ENCODE measurements around the gene ZNF536. TPM values are rescaled to one million over a fixed set of nuclear protein-coding genes. Genes with fewer than 3 reads are reported as not detected.

ZNF536 gene
- polyA plus RNA-seq, 1 donor = 5.3 TPM

DNA sequence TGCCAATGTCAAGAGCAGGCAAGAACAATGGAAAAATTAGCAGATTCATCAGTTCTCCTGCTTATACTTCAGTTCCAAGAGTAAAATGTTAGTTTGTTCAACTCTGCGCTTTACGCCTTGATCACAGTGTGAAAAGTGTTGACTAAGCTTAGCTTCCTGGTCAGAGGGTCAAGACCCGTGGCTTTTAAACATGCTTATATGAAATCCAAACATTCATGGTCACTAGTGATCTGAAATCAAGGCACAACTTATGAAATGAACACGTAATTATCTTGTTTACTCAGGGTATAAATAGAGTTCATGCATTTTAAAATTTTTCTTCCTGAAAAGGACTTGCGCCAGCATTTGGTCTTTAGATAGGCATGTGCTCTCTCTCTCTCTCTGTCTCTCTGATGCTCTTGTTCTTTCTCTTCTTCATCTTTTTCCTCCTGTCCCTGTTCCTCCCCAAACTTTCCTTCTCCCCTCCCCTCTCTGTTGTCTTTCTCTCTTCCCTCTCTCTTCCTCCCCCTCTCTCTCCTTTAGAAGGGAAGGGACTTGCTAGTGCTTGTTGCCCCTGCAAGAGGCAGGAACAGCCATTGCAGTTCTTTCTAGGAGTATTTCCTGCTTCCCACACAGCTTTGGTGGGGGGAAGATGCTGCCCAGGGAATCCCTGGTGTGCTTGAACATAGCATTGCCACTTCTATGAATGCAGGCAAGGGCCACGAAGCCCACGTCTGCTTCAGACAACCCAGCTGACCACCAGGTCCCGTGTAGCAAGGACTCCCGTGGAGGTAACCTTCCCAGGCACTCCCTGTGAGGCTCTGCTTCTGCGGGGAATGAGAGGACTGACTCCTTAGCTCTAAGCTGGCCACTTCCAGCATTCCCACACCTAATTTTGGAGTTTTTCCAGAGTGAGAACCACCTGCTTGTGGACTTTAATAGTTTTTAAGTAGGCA, 7.1 kb upstream of the ZNF536 start:
- H3K9me3 ChIP-seq (ENCODE audit: control insufficient read depth, low read depth, low read length) = no peaks in the 10 kb centered on the region
- DNase-seq = no peak
- H3K4me1 ChIP-seq (ENCODE audit: control insufficient read depth, insufficient read depth, low read length) = no peaks in the 10 kb centered on the region
- WGBS (ENCODE audit: insufficient coverage, low lambda C conversion rate) = 80% methylated on average over 3 of the region's 10 CpGs
- no peaks in the 10 kb centered on the region for H3K27me3 ChIP-seq (ENCODE audit: control insufficient read depth, insufficient read depth, low read length)
- no peak overlapping the region for H3K4me3 ChIP-seq (ENCODE audit: low read length)
- H3K36me3 ChIP-seq (ENCODE audit: control insufficient read depth, insufficient read depth, low read length) = no peaks in the 10 kb centered on the region
- no peak overlapping the region for H3K27ac ChIP-seq (ENCODE audit: low read length)

DNA sequence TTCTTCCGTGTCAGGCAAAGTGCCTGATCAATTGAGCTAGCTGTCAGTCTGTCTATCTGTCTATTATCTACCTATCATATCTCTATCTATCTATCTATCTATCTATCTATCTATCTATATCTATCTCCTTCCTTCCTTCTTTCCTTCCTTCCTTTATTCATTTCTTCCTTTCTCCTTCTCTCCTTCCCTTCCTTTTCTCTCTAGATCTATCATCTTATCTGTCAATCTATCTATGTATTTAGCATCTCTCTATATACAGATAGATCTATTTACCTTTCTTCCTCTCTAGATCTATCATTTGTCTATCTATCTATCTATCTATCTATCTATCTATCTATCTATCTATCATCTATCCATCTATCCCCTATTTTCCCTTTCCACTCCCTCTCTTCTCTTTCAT, 5.9 kb upstream of the ZNF536 start:
- WGBS (ENCODE audit: insufficient coverage, low lambda C conversion rate) = 40% methylated on average over 1 of the region's 1 CpG

DNA sequence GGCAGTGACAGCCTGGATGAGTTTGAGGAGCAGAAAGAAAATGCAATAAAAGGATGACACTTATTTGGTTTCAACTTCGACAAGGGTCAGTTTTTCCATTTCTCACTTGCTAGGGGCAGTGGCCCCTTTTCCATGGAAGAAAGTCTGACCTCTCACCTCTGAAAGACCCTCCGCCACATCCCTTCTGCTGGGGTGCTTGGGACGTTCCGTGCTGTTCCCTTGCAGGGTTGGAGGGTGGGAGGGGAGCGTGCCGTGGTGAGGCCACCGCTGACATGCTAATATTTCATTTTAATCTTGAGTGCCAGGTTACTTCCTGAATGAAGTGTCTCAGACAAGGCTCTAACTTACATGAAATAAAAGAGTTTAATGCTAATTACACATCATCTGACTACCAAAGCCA, 5.2 kb upstream of the ZNF536 start:
- Histone ChIP-seq H3K36me3 (ENCODE audit: control insufficient read depth, insufficient read depth, low read length) (no peaks in the 10 kb centered on the region), H3K4me1 (ENCODE audit: control insufficient read depth, insufficient read depth, low read length) (no peaks in the 10 kb centered on the region), H3K27ac (ENCODE audit: low read length) (no peak overlapping the region), H3K4me3 (ENCODE audit: low read length) (no peak overlapping the region), H3K9me3 (ENCODE audit: control insufficient read depth, low read depth, low read length) (no peaks in the 10 kb centered on the region), H3K27me3 (ENCODE audit: control insufficient read depth, insufficient read depth, low read length) (peaks cover 2% of the 10 kb centered on the region)
- DNase-seq = no peak
- WGBS (ENCODE audit: insufficient coverage, low lambda C conversion rate) = no CpG with 5 or more reads among the region's 7 CpGs

More for the DNA sequence above, 5.9 kb upstream of the ZNF536 start:
- no peak for DNase-seq
- H3K27ac ChIP-seq (ENCODE audit: low read length) = no peak overlapping the region
- no peaks in the 10 kb centered on the region for H3K27me3 ChIP-seq (ENCODE audit: control insufficient read depth, insufficient read depth, low read length)
- no peaks in the 10 kb centered on the region for H3K9me3 ChIP-seq (ENCODE audit: control insufficient read depth, low read depth, low read length)
- H3K4me1 ChIP-seq (ENCODE audit: control insufficient read depth, insufficient read depth, low read length) = no peaks in the 10 kb centered on the region
- no peaks in the 10 kb centered on the region for H3K36me3 ChIP-seq (ENCODE audit: control insufficient read depth, insufficient read depth, low read length)
- H3K4me3 ChIP-seq (ENCODE audit: low read length) = no peak overlapping the region

DNA sequence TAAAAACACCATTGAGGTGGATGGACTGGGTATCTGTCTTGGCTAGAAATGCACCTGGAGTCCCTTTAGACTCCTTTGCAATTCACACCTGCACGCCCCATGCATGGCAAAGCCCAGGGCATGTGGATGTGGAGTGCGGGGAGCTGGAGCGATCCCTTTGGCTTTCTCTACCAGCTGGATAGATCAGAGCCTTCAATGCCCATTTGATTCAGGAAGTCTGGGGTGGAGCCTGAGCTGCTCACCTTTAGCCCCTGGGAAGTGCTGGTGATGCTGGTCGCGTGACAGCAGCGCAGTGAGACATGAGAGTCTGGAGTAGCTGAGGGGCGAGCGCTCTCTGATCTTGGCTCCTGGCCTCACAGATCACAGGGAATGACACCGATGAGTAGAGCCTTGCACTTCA, 4.8 kb upstream of the ZNF536 start:
- H3K4me1 ChIP-seq (ENCODE audit: control insufficient read depth, insufficient read depth, low read length) = no peaks in the 10 kb centered on the region
- no peaks in the 10 kb centered on the region for H3K36me3 ChIP-seq (ENCODE audit: control insufficient read depth, insufficient read depth, low read length)
- no peaks in the 10 kb centered on the region for H3K9me3 ChIP-seq (ENCODE audit: control insufficient read depth, low read depth, low read length)
- peaks cover 6% of the 10 kb centered on the region for H3K27me3 ChIP-seq (ENCODE audit: control insufficient read depth, insufficient read depth, low read length)
- H3K27ac ChIP-seq (ENCODE audit: low read length) = no peak overlapping the region
- H3K4me3 ChIP-seq (ENCODE audit: low read length) = no peak overlapping the region
- no CpG with 5 or more reads among the region's 9 CpGs for WGBS (ENCODE audit: insufficient coverage, low lambda C conversion rate)
- no peak for DNase-seq

DNA sequence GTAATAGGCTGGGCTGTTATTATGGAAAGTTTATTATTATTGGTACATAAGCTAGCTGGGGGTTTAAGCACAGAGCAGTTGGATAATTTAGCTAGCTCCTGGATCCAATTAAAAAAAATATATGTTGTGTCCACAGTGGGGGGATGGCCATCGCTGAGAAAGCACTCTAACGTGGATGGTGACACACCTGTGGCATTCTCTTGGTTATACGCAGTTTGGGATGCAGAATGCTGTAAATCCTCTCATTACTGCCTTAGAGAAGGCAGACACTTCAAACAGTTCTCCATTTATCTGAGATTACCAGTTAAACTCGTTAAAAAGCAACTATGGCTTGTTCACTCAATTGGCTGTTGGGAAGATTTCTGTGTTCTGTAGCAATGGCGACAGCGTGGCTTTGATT, 2.4 kb upstream of the ZNF536 start:
- H3K27me3 ChIP-seq (ENCODE audit: control insufficient read depth, insufficient read depth, low read length) = peaks cover 24% of the 10 kb centered on the region
- DNase-seq = no peak
- H3K36me3 ChIP-seq (ENCODE audit: control insufficient read depth, insufficient read depth, low read length) = no peaks in the 10 kb centered on the region
- H3K4me1 ChIP-seq (ENCODE audit: control insufficient read depth, insufficient read depth, low read length) = no peaks in the 10 kb centered on the region
- no peak overlapping the region for H3K27ac ChIP-seq (ENCODE audit: low read length)
- no CpG with 5 or more reads among the region's 6 CpGs for WGBS (ENCODE audit: insufficient coverage, low lambda C conversion rate)
- H3K9me3 ChIP-seq (ENCODE audit: control insufficient read depth, low read depth, low read length) = no peaks in the 10 kb centered on the region
- no peak overlapping the region for H3K4me3 ChIP-seq (ENCODE audit: low read length)

DNA sequence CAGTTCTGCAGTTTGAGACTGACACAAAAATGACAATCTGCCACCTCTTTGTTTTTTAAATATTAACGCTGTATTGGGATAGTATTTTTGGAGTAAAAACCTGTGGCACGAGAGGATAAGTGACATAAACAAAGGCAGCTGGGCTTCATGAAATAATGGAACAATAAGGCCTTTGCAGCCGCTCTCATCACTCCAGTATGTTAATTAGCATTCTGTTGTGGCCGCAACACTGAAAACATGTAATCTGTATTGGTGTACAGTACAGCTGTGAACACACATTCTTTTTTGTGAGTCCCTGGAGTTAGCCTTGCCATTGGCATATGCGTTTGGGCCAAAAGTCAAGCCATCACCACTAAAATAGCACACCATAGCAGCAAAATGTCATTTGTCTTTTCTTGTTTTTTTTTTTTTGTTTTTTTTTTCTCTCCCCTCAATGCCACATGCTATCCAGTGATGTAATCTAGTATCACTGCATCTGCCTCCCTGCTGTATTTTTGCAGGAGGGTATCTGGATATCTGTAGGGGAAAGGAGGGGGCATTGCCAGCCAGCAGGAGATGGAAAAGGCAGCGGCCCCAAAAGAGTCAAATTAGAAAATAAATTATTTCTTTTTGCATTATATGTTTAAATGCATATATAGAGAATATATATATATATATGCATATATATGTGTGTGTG, 885 bp upstream of the ZNF536 start:
- H3K4me1 ChIP-seq (ENCODE audit: control insufficient read depth, insufficient read depth, low read length) = no peaks in the 10 kb centered on the region
- no peaks in the 10 kb centered on the region for H3K9me3 ChIP-seq (ENCODE audit: control insufficient read depth, low read depth, low read length)
- no peak overlapping the region for H3K4me3 ChIP-seq (ENCODE audit: low read length)
- peaks cover 35% of the 10 kb centered on the region for H3K27me3 ChIP-seq (ENCODE audit: control insufficient read depth, insufficient read depth, low read length)
- H3K27ac ChIP-seq (ENCODE audit: low read length) = no peak overlapping the region
- no peak for DNase-seq
- WGBS (ENCODE audit: insufficient coverage, low lambda C conversion rate) = no CpG with 5 or more reads among the region's 6 CpGs
- no peaks in the 10 kb centered on the region for H3K36me3 ChIP-seq (ENCODE audit: control insufficient read depth, insufficient read depth, low read length)

DNA sequence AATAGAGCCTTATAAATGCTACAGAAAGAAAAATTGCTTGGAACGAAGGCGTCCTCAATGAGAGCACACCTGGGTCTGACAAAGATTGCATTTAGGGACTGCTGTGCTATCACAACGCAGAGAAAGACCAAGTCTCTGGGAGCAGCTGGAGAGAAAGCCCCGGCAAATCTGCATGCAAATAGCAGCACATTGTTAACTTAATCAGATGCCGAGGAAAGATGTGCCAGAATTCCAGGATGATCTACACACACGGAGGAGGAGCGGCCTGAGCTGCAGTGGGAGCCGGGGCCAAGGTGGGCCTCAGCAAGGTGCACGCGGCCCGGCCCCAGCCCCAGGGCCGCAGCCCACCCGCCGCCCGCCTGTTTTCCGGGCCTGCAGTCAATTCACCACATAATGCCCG, 1.4 kb downstream of the ZNF536 start:
- DNase-seq = no peak
- Histone ChIP-seq H3K36me3 (ENCODE audit: control insufficient read depth, insufficient read depth, low read length) (no peaks in the 10 kb centered on the region), H3K27me3 (ENCODE audit: control insufficient read depth, insufficient read depth, low read length) (peaks cover 41% of the 10 kb centered on the region), H3K4me1 (ENCODE audit: control insufficient read depth, insufficient read depth, low read length) (no peaks in the 10 kb centered on the region), H3K27ac (ENCODE audit: low read length) (no peak overlapping the region), H3K9me3 (ENCODE audit: control insufficient read depth, low read depth, low read length) (no peaks in the 10 kb centered on the region), H3K4me3 (ENCODE audit: low read length) (no peak overlapping the region)
- WGBS (ENCODE audit: insufficient coverage, low lambda C conversion rate) = no CpG with 5 or more reads among the region's 17 CpGs

DNA sequence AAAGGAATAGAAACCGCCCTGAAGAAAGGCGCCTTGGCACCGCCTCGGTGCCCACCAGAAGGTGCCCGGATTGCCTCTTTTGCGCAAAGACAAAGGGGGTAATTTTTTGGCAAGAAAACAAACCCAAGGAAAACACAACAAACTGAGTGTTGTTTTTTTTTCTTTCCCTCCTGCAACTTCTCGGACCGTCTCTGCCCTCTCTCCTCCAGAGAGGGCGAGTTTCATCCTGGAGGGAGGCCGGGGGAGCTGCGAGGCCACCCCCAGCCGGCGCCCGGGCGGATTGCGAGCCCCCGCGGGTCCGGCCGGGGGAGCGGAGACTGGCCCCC, 2.3 kb downstream of the ZNF536 start:
- H3K36me3 ChIP-seq (ENCODE audit: control insufficient read depth, insufficient read depth, low read length) = no peaks in the 10 kb centered on the region
- H3K27ac ChIP-seq (ENCODE audit: low read length) = no peak overlapping the region
- no peaks in the 10 kb centered on the region for H3K4me1 ChIP-seq (ENCODE audit: control insufficient read depth, insufficient read depth, low read length)
- H3K27me3 ChIP-seq (ENCODE audit: control insufficient read depth, insufficient read depth, low read length) = peaks cover 41% of the 10 kb centered on the region
- no CpG with 5 or more reads among the region's 21 CpGs for WGBS (ENCODE audit: insufficient coverage, low lambda C conversion rate)
- no peaks in the 10 kb centered on the region for H3K9me3 ChIP-seq (ENCODE audit: control insufficient read depth, low read depth, low read length)
- DNase-seq = no peak
- H3K4me3 ChIP-seq (ENCODE audit: low read length) = no peak overlapping the region

DNA sequence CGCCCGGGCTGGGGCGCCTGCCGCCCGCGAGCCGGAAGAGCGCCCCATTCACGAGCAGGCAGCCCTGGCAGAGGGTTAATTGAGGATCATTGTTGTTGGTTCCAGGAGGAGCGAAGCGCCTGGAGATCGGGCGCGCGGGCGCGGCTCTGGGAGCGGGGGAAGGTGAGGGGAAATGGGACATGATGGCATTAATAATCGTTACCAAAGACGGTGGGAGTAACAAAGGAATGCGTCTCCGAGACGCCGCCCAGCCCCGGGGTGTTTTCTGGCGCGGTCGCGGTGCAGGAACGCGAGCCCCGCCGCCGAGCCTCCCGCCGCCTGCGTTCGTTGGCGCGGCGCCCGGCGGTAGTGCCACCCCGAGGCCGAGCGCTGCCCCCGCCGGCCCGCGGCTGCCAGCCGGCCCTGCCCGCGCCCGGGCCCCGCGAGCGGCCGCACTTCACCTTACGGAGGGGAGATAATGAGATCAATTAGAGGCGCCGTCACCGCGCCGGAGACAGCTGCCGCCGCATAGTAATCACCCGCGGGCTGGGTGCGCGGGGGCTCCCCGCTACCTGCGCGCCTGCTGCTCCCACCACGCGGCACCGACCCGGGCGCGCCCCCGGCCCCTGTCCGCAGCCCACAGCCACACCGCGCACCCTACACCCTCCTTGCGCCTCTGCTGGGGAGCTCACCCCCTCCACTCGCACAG, 2.8 kb downstream of the ZNF536 start:
- DNase-seq = peak in 1 of 2 donors; percentile 8
- H3K4me3 ChIP-seq (ENCODE audit: low read length) = no peak overlapping the region
- peaks cover 41% of the 10 kb centered on the region for H3K27me3 ChIP-seq (ENCODE audit: control insufficient read depth, insufficient read depth, low read length)
- no peaks in the 10 kb centered on the region for H3K9me3 ChIP-seq (ENCODE audit: control insufficient read depth, low read depth, low read length)
- no peak overlapping the region for H3K27ac ChIP-seq (ENCODE audit: low read length)
- H3K36me3 ChIP-seq (ENCODE audit: control insufficient read depth, insufficient read depth, low read length) = no peaks in the 10 kb centered on the region
- no peaks in the 10 kb centered on the region for H3K4me1 ChIP-seq (ENCODE audit: control insufficient read depth, insufficient read depth, low read length)
- no CpG with 5 or more reads among the region's 85 CpGs for WGBS (ENCODE audit: insufficient coverage, low lambda C conversion rate)

DNA sequence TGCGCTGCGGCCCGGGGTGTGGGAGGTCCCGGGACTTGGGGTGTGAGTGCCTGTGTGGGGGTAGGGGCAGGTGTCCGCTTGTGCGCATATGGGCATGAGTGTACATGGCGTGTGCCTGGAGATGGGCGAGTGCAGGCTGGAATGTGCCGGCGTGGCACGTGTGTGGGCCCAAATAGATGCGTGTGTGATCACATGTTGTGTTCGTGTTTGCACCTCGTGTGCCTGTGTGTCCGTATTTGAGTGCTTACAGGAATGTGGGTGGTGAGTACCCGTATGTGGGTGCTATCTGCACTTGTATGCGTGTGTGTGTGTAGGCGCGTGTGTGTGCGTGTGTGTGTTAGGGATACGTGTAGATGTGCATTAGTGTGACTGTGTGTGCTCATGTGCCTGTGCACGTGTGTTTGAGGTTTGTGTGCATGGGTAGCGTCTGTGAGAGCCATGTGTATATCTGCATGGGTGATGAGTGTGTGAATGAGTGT, 3.4 kb downstream of the ZNF536 start:
- Histone ChIP-seq H3K27ac (ENCODE audit: low read length) (no peak overlapping the region), H3K36me3 (ENCODE audit: control insufficient read depth, insufficient read depth, low read length) (no peaks in the 10 kb centered on the region), H3K4me3 (ENCODE audit: low read length) (no peak overlapping the region), H3K9me3 (ENCODE audit: control insufficient read depth, low read depth, low read length) (no peaks in the 10 kb centered on the region), H3K4me1 (ENCODE audit: control insufficient read depth, insufficient read depth, low read length) (no peaks in the 10 kb centered on the region), H3K27me3 (ENCODE audit: control insufficient read depth, insufficient read depth, low read length) (peaks cover 41% of the 10 kb centered on the region)
- DNase-seq = no peak
- WGBS (ENCODE audit: insufficient coverage, low lambda C conversion rate) = no CpG with 5 or more reads among the region's 23 CpGs
